Thyroid gland (tissue), 4 donors: ENCODE data around the gene DAAM2. TPM values are rescaled to one million over a fixed set of nuclear protein-coding genes. Genes with fewer than 3 reads are reported as not detected.

Source experiments
- DNase-seq, 2 donors: peaks; one replicate each; pipeline ENCODE4 v3.0.0-alpha.2; 2019
- H3K27ac ChIP-seq, 3 donors: fragments of 200-600 bp; sonication (generic); 1 replicate in 2 of 3; 2 replicates in 1 of 3; pipeline ENCODE4 v1.5.1; 2016 to 2019; ENCODE audit warnings: mild to moderate bottlenecking in 1 of 3, moderate library complexity in 1 of 3
- H3K27me3 ChIP-seq: fragments of 200-600 bp; sonication (generic); one replicate; pipeline ENCODE4 v1.5.1; 2019
- H3K36me3 ChIP-seq, 2 donors: fragments of 200-600 bp; sonication (generic); one replicate each; pipeline ENCODE4 v1.5.1; 2016 to 2019
- H3K4me1 ChIP-seq, 2 donors: fragments of 200-600 bp; sonication (generic); one replicate each; pipeline ENCODE4 v1.5.1; 2017 to 2019
- H3K4me3 ChIP-seq, 3 donors: fragments of 200-600 bp; sonication (generic); replicated peaks in 1 of 3; 1 replicate in 2 of 3; 2 replicates in 1 of 3; pipeline ENCODE4 v1.5.1; 2016; ENCODE audit warnings: mild to moderate bottlenecking in 1 of 3
- H3K9me3 ChIP-seq: fragments of 200-600 bp; sonication (generic); one replicate; pipeline ENCODE4 v1.5.1; 2017
- CTCF ChIP-seq, 6 experiments: fragments of 200-600 bp in 3 of 6; fragments of 450-650 bp in 3 of 6; sonication (generic) in 3 of 6; IDR thresholded peaks; one replicate each; pipeline ENCODE4 v1.5.1; 2016 to 2019; ENCODE audit warnings: antibody characterized with exemption in 6 of 6, mild to moderate bottlenecking in 2 of 6, inconsistent platforms in 1 of 6, moderate library complexity in 1 of 6
- POLR2A ChIP-seq, 2 donors: fragments of 450-650 bp; IDR thresholded peaks; one replicate each; pipeline ENCODE4 v1.6.1; 2017; ENCODE audit warnings: antibody characterized with exemption in 2 of 2, mild to moderate bottlenecking in 2 of 2, moderate library complexity in 1 of 2
- WGBS, 2 donors: methylation state at CpG; one replicate each; pipeline ENCODE4 v1.1.5; 2017; 5-methylcytosine and 5-hydroxymethylcytosine counted together
- intact Hi-C: fragments of 100-400 bp; cut with DNase I; formaldehyde crosslinking; loops from one replicate; pipeline ENCODE4 v1.15.1; 2023
- total RNA-seq, 4 donors: library from RNA; depleted of rRNA; stranded (reverse); fragments of >200 nt; gene quantifications; one replicate each; pipeline ENCODE4 v1.2.3, GENCODE V29; 2016

The DAAM2 gene
- total RNA-seq, 4 donors from 2014 or later = 17.8 to 37.0 (median 23.8) TPM

GRCh38 chr6:39848171-39848570 is 56.0 kb downstream of the DAAM2 start:
- H3K4me1 ChIP-seq = peaks cover 4 to 25% of the 10 kb centered on the region in 2 donors
- no peaks in the 10 kb centered on the region for H3K36me3 ChIP-seq
- H3K9me3 ChIP-seq = no peaks in the 10 kb centered on the region
- no peak overlapping the region for H3K27ac ChIP-seq
- WGBS, 2 donors = 79 to 83% methylated on average over 4 of the region's 4 CpGs
- DNase-seq = no peak
- no peaks in the 10 kb centered on the region for H3K27me3 ChIP-seq
- no peak for TF ChIP-seq POLR2A (IDR thresholded peaks at IDR 0.05)
- TF ChIP-seq CTCF (IDR thresholded peaks at IDR 0.05) = no peak
- intact Hi-C loops = no loop called here
- H3K4me3 ChIP-seq = no peak overlapping the region

DNA sequence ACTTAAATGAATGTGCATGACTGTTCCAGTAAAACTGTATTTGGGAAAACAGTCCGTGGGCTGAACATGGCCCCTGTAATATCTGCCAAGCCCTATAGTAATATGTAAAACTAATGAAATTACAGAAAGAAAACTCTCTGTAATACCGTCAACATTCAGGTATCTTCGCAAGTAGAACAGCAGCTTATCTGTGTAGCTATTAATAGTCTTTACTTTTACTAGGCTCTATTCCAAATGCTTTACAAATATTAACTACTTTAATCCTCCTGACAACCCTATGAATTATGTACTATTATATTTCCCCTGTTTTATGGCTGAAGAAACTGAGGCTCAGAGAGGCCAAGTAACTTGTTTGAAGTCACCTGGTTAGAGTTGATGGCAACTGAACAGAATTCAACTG is 57.1 kb downstream of the DAAM2 start:
- Histone ChIP-seq H3K4me3 (no peak overlapping the region), H3K9me3 (no peaks in the 10 kb centered on the region), H3K27me3 (no peaks in the 10 kb centered on the region), H3K36me3 (no peaks in the 10 kb centered on the region), H3K27ac (no peak overlapping the region), H3K4me1 (peaks cover 4 to 25% of the 10 kb centered on the region in 2 donors)
- DNase-seq = no peak
- intact Hi-C loops = no loop called here
- TF ChIP-seq POLR2A (IDR thresholded peaks at IDR 0.05) (no peak), CTCF (IDR thresholded peaks at IDR 0.05) (no peak)
- WGBS, 2 donors = 76 to 81% methylated on average over 3 of the region's 3 CpGs

- no peak for TF ChIP-seq POLR2A (IDR thresholded peaks at IDR 0.05)
- no peak for TF ChIP-seq CTCF (IDR thresholded peaks at IDR 0.05)
- Histone ChIP-seq H3K9me3 (no peaks in the 10 kb centered on the region), H3K36me3 (no peaks in the 10 kb centered on the region), H3K27ac (no peak overlapping the region), H3K27me3 (no peaks in the 10 kb centered on the region), H3K4me1 (peaks cover 4 to 25% of the 10 kb centered on the region in 2 donors), H3K4me3 (no peak overlapping the region)
- DNase-seq = no peak
- WGBS, 2 donors = 72 to 85% methylated on average over 6 of the region's 6 CpGs
- intact Hi-C loops = no loop called here
Measured at GRCh38 chr6:39849764-39850163, 57.6 kb downstream of the DAAM2 start.

DNA sequence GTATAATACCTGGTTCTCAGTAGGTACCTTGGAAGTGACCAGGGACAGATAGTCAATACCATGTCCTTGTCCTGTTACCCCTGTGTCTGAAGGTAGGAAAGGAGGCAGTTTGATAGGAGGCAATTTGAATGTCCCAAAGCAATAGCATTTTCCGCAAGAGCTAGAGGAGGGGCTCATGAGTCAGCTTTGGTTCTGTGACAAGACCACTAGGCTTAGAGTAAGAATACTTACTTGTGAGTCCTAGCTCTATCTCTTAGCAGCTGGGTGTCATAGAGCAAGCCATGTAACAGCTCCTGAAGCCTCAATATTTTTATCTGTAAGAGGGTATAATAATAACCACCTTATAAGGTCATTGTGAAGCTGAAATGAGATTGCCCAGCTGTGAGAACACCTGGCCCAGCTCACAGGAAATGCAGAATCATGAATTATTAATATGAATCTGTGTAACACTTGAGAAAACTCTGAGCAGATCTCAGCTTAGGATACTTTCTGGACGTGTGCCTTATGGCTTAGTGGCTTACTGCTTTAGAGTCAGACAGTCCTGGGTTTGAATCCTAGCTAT is 58.6 kb downstream of the DAAM2 start:
- Histone ChIP-seq H3K9me3 (no peaks in the 10 kb centered on the region), H3K27ac (no peak overlapping the region), H3K4me3 (no peak overlapping the region), H3K36me3 (no peaks in the 10 kb centered on the region), H3K4me1 (peaks cover 4 to 29% of the 10 kb centered on the region in 2 donors), H3K27me3 (no peaks in the 10 kb centered on the region)
- WGBS, 2 donors = 70 to 78% methylated on average over 2 of the region's 2 CpGs
- intact Hi-C loops = no loop called here
- DNase-seq = no peak
- no peak for TF ChIP-seq CTCF (IDR thresholded peaks at IDR 0.05)
- TF ChIP-seq POLR2A (IDR thresholded peaks at IDR 0.05) = no peak

GRCh38 chr6:39851331-39851730 is 59.2 kb downstream of the DAAM2 start:
- Histone ChIP-seq H3K4me3 (no peak overlapping the region), H3K27me3 (no peaks in the 10 kb centered on the region), H3K36me3 (no peaks in the 10 kb centered on the region), H3K9me3 (no peaks in the 10 kb centered on the region), H3K27ac (no peak overlapping the region), H3K4me1 (peaks cover 4 to 34% of the 10 kb centered on the region in 2 donors)
- TF ChIP-seq CTCF (IDR thresholded peaks at IDR 0.05) (no peak), POLR2A (IDR thresholded peaks at IDR 0.05) (no peak)
- WGBS, 2 donors = 73 to 80% methylated on average over 4 of the region's 4 CpGs
- intact Hi-C loops = no loop called here
- DNase-seq = no peak
